HepG2 (cell line): ENCODE measurements around the gene BIRC5. TPM values are rescaled to one million over a fixed set of nuclear protein-coding genes. Genes with fewer than 3 reads are reported as not detected.

Experiments used
- KLF15 ChIP-seq: sonication (generic); formaldehyde crosslinking; IDR thresholded peaks from 2 replicates; pipeline ENCODE4 v1.8.1; 2023; ENCODE audit warnings: borderline replicate concordance, mild to moderate bottlenecking, inconsistent platforms, missing genetic modification reagents, mixed read lengths
- MLXIP ChIP-seq: sonication (generic); formaldehyde crosslinking; IDR thresholded peaks from 2 replicates; pipeline ENCODE4 v1.9.0; 2021; ENCODE audit warnings: missing genetic modification reagents, borderline replicate concordance
- MXI1 ChIP-seq: IDR thresholded peaks from 3 replicates; pipeline ENCODE4 v1.6.1; 2012; ENCODE audit warnings: low read depth, low read length, inconsistent platforms, borderline replicate concordance
- NBN ChIP-seq: fragments of 450-650 bp; conservative IDR thresholded peaks from 2 replicates; pipeline ENCODE4 v1.6.1; 2017
- NFE2L1 ChIP-seq: sonication (generic); formaldehyde crosslinking; IDR thresholded peaks from 2 replicates; pipeline ENCODE4 v1.4.0; 2020; ENCODE audit warnings: missing genetic modification reagents, mild to moderate bottlenecking, borderline replicate concordance
- POLR2AphosphoS2 ChIP-seq: IDR thresholded peaks from 2 replicates; pipeline ENCODE4 v1.6.1; 2011; ENCODE audit warnings: low read depth, low read length, improper control_type of control experiment
- SIN3B ChIP-seq: fragments of 150-350 bp; IDR thresholded peaks from 2 replicates; pipeline ENCODE4 v1.6.1; 2014; ENCODE audit warnings: low read length
- SOX5 ChIP-seq: IDR thresholded peaks from 2 replicates; pipeline ENCODE4 v1.6.1; 2016; ENCODE audit warnings: borderline replicate concordance
- SP2 ChIP-seq: sonication (generic); formaldehyde crosslinking; IDR thresholded peaks from 2 replicates; pipeline ENCODE4 v1.5.1; 2020; ENCODE audit warnings: mild to moderate bottlenecking, missing genetic modification reagents
- ZNF17 ChIP-seq: sonication (generic); formaldehyde crosslinking; IDR thresholded peaks from 2 replicates; pipeline ENCODE4 v1.5.0; 2020; ENCODE audit warnings: mild to moderate bottlenecking, missing genetic modification reagents
- ZNF510 ChIP-seq: sonication (generic); formaldehyde crosslinking; IDR thresholded peaks from 2 replicates; pipeline ENCODE4 v1.4.0; 2020; ENCODE audit warnings: low read depth, mild to moderate bottlenecking, missing genetic modification reagents
- polyA plus RNA-seq, 8 experiments: library from polyadenylated mRNA; depleted of rRNA in 3 of 8; stranded (reverse) in 7 of 8; unstranded in 1 of 8; fragments of >200 nt; fragmentation: Illumina TruSeq in 4 of 8; extraction: Trizol in 4 of 8; gene quantifications; 2 replicates each; pipeline versions ENCODE4 v1.2.1 to v1.2.3, GENCODE V29; 2011 to 2016; ENCODE audit warnings: low read depth in 4 of 8, missing spikeins in 1 of 8, mixed read lengths in 1 of 8; ENCODE audit not compliant: insufficient read depth in 1 of 8
- total RNA-seq, 5 experiments: library from RNA; depleted of rRNA; stranded (reverse); fragments of >200 nt; fragmentation: Illumina TruSeq; extraction: Trizol; gene quantifications; 2 replicates each; pipeline ENCODE4 v1.2.3, GENCODE V29; 2016; ENCODE audit warnings: low read depth in 1 of 5
- TF ChIP-seq, protein P1 (sequence below), 2 experiments: sonication (generic) in 1 of 2; formaldehyde crosslinking in 1 of 2; IDR thresholded peaks; 2 replicates each; pipeline versions ENCODE4 v1.5.1 to v1.6.1; 2011 to 2020; ENCODE audit warnings: borderline replicate concordance in 1 of 2, low read depth in 1 of 2, low read length in 1 of 2, mild to moderate bottlenecking in 1 of 2, missing genetic modification reagents in 1 of 2, moderate library complexity in 1 of 2
- TF ChIP-seq, protein P2 (sequence below): sonication (generic); formaldehyde crosslinking; IDR thresholded peaks from 2 replicates; pipeline ENCODE4 v1.4.0; 2020; ENCODE audit warnings: low read depth, mild to moderate bottlenecking, missing genetic modification reagents
- TF ChIP-seq, protein P3 (sequence below): IDR thresholded peaks from 2 replicates; pipeline ENCODE4 v1.6.1; 2012; ENCODE audit warnings: inconsistent platforms

Gene BIRC5
- total and polyA plus RNA-seq, 2 of the 13 experiments (the other 11 are each of a cell fraction or from before 2014, with no cell fraction given), result 30.3 to 135 TPM

GRCh38 chr17:78186692-78187595 is 27.1 kb upstream of the BIRC5 start, which contains the start of the genes AFMID and TK1 (continued):
- TF ChIP-seq MLXIP (CRISPR knock-in tag), result peak; percentile 61; the same call in 1 of the 2 replicates
- TF ChIP-seq, protein P1, sequence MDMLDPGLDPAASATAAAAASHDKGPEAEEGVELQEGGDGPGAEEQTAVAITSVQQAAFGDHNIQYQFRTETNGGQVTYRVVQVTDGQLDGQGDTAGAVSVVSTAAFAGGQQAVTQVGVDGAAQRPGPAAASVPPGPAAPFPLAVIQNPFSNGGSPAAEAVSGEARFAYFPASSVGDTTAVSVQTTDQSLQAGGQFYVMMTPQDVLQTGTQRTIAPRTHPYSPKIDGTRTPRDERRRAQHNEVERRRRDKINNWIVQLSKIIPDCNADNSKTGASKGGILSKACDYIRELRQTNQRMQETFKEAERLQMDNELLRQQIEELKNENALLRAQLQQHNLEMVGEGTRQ (IDR thresholded peaks at IDR 0.05; ENCODE audit: low read depth, low read length), result no peak
- TF ChIP-seq, protein P1 (CRISPR knock-in tag; IDR thresholded peaks at IDR 0.05; ENCODE audit: borderline replicate concordance), result no peak
- peak; percentile 59; the same call in 1 of the 2 replicates for TF ChIP-seq NFE2L1
- TF ChIP-seq NBN, result no peak
- peak; percentile 74; the same call in 1 of the 2 replicates for TF ChIP-seq KLF15 (CRISPR knock-in tag)
- no peak for TF ChIP-seq ZNF17 (CRISPR knock-in tag)
- peak; percentile 85 for TF ChIP-seq SIN3B
- TF ChIP-seq, protein P2, sequence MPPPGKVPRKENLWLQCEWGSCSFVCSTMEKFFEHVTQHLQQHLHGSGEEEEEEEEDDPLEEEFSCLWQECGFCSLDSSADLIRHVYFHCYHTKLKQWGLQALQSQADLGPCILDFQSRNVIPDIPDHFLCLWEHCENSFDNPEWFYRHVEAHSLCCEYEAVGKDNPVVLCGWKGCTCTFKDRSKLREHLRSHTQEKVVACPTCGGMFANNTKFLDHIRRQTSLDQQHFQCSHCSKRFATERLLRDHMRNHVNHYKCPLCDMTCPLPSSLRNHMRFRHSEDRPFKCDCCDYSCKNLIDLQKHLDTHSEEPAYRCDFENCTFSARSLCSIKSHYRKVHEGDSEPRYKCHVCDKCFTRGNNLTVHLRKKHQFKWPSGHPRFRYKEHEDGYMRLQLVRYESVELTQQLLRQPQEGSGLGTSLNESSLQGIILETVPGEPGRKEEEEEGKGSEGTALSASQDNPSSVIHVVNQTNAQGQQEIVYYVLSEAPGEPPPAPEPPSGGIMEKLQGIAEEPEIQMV, result no peak
- peak; percentile 95; the same call in 1 of the 2 replicates for TF ChIP-seq ZNF510 (CRISPR knock-in tag)
- TF ChIP-seq MXI1, result peak; percentile 99
- peak; percentile 66; the same call in 1 of the 2 replicates for TF ChIP-seq SOX5 (CRISPR knock-in tag)
- TF ChIP-seq, protein P3, sequence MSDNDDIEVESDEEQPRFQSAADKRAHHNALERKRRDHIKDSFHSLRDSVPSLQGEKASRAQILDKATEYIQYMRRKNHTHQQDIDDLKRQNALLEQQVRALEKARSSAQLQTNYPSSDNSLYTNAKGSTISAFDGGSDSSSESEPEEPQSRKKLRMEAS, result peak; percentile 93
- TF ChIP-seq POLR2AphosphoS2, result peak; percentile 98
- TF ChIP-seq SP2 (CRISPR knock-in tag), result peak; percentile 71
